Liver (tissue), 9 donors: Measurements from ENCODE around the gene PDP2. TPM values are rescaled to one million over a fixed set of nuclear protein-coding genes. Genes with fewer than 3 reads are reported as not detected.

Experiments used
- DNase-seq: peaks from one replicate; pipeline ENCODE4 v3.0.0-alpha.2; 2017; ENCODE audit warnings: low spot score
- H3K27ac ChIP-seq, 2 donors: one replicate each; pipeline ENCODE4 v1.7.0; 2013; ENCODE audit warnings: inconsistent platforms in 2 of 2, low read length in 2 of 2, control low read depth in 1 of 2, low read depth in 1 of 2, mild to moderate bottlenecking in 1 of 2
- H3K27me3 ChIP-seq, 4 donors: one replicate each; pipeline versions ENCODE4 v1.6.1 to v1.7.0; 2013; ENCODE audit warnings: low read length in 3 of 4, inconsistent platforms in 1 of 4, mild to moderate bottlenecking in 1 of 4, moderate library complexity in 1 of 4; ENCODE audit not compliant: control insufficient read depth in 4 of 4, insufficient read depth in 4 of 4
- H3K36me3 ChIP-seq, 4 donors: one replicate each; pipeline versions ENCODE4 v1.6.1 to v1.7.0; 2013; ENCODE audit warnings: low read length in 3 of 4, mild to moderate bottlenecking in 3 of 4, low read depth in 1 of 4, moderate library complexity in 1 of 4; ENCODE audit not compliant: control insufficient read depth in 4 of 4, insufficient read depth in 3 of 4
- H3K4me1 ChIP-seq, 4 donors: one replicate each; pipeline versions ENCODE4 v1.6.1 to v1.7.0; 2013; ENCODE audit warnings: low read length in 3 of 4, mild to moderate bottlenecking in 3 of 4, moderate library complexity in 1 of 4; ENCODE audit not compliant: control insufficient read depth in 4 of 4, insufficient read depth in 4 of 4
- H3K4me3 ChIP-seq, 3 donors: one replicate each; pipeline versions ENCODE4 v1.6.1 to v1.7.0; 2013; ENCODE audit warnings: low read length in 3 of 3, control low read depth in 1 of 3, low read depth in 1 of 3, mild to moderate bottlenecking in 1 of 3
- H3K9ac ChIP-seq, 2 donors: one replicate each; pipeline ENCODE4 v1.7.0; 2013; ENCODE audit warnings: low read length in 2 of 2, mild to moderate bottlenecking in 2 of 2, moderate library complexity in 2 of 2, control low read depth in 1 of 2, low read depth in 1 of 2
- H3K9me3 ChIP-seq, 4 donors: one replicate each; pipeline versions ENCODE4 v1.6.1 to v1.7.0; 2013; ENCODE audit warnings: low read length in 3 of 4; ENCODE audit not compliant: control insufficient read depth in 4 of 4
- ATF3 ChIP-seq: IDR thresholded peaks from 2 replicates; pipeline ENCODE4 v1.6.1; 2016; ENCODE audit warnings: antibody characterized with exemption
- CTCF ChIP-seq: fragments of 150-350 bp; IDR thresholded peaks from 2 replicates; pipeline ENCODE4 v1.5.1; 2017; ENCODE audit warnings: improper control_type of control experiment, low read depth, low read length; ENCODE audit not compliant: missing input control
- EGR1 ChIP-seq, 2 donors: IDR thresholded peaks; 2 replicates each; pipeline ENCODE4 v1.6.1; 2016 to 2018; ENCODE audit warnings: antibody characterized with exemption in 2 of 2, low read depth in 2 of 2
- FOXA1 ChIP-seq: IDR thresholded peaks from 2 replicates; pipeline ENCODE4 v1.6.1; 2016; ENCODE audit warnings: antibody characterized with exemption
- FOXA2 ChIP-seq: IDR thresholded peaks from 2 replicates; pipeline ENCODE4 v1.6.1; 2016; ENCODE audit warnings: antibody characterized with exemption
- GABPA ChIP-seq, 2 donors: IDR thresholded peaks in 1 of 2; conservative IDR thresholded peaks in 1 of 2; 2 replicates each; pipeline ENCODE4 v1.6.1; 2016; ENCODE audit warnings: antibody characterized with exemption in 2 of 2, mild to moderate bottlenecking in 1 of 2, moderate library complexity in 1 of 2
- HNF4A ChIP-seq, 2 donors: conservative IDR thresholded peaks; 2 replicates each; pipeline ENCODE4 v1.6.1; 2016; ENCODE audit warnings: antibody characterized with exemption in 2 of 2, mild to moderate bottlenecking in 2 of 2
- HNF4G ChIP-seq: IDR thresholded peaks from 2 replicates; pipeline ENCODE4 v1.6.1; 2016; ENCODE audit warnings: antibody characterized with exemption
- JUND ChIP-seq, 2 donors: IDR thresholded peaks; 2 replicates each; pipeline ENCODE4 v1.6.1; 2016; ENCODE audit warnings: antibody characterized with exemption in 2 of 2
- NR2F2 ChIP-seq: IDR thresholded peaks from 2 replicates; pipeline ENCODE4 v1.6.1; 2016; ENCODE audit warnings: antibody characterized with exemption
- RAD21 ChIP-seq, 2 donors: IDR thresholded peaks; 2 replicates each; pipeline ENCODE4 v1.6.1; 2016; ENCODE audit warnings: antibody characterized with exemption in 2 of 2, mild to moderate bottlenecking in 2 of 2
- RXRA ChIP-seq, 2 donors: IDR thresholded peaks; 2 replicates each; pipeline ENCODE4 v1.6.1; 2017 to 2018; ENCODE audit warnings: antibody characterized with exemption in 2 of 2, mild to moderate bottlenecking in 1 of 2
- TAF1 ChIP-seq: conservative IDR thresholded peaks from 2 replicates; pipeline ENCODE4 v1.6.1; 2016; ENCODE audit warnings: antibody characterized with exemption, mild to moderate bottlenecking
- YY1 ChIP-seq: IDR thresholded peaks from 2 replicates; pipeline ENCODE4 v1.6.1; 2016; ENCODE audit warnings: antibody characterized with exemption, mild to moderate bottlenecking
- ZBTB33 ChIP-seq: IDR thresholded peaks from 2 replicates; pipeline ENCODE4 v1.6.1; 2016; ENCODE audit warnings: antibody characterized with exemption
- WGBS: extraction: QIAGEN DNeasy Blood & Tissue Kit; methylation state at CpG from one replicate; pipeline ENCODE4 v1.1.7; 2013; 5-methylcytosine and 5-hydroxymethylcytosine counted together
- polyA plus RNA-seq, 2 donors: library from polyadenylated mRNA; stranded (reverse) in 1 of 2; unstranded in 1 of 2; fragments of 200-250 nt in 1 of 2; fragments of >200 nt in 1 of 2; fragmentation: Nextera tagmentation in 1 of 2; extraction: Ambion mirVana in 1 of 2; gene quantifications; one replicate each; pipeline versions ENCODE4 v1.2.1 to v1.2.3, GENCODE V29; 2013 to 2015
- total RNA-seq, 2 donors: library from RNA; depleted of rRNA; stranded (reverse); fragments of >200 nt; gene quantifications; one replicate each; pipeline ENCODE4 v1.2.3, GENCODE V29; 2014
- TF ChIP-seq, protein P1 (sequence below): IDR thresholded peaks from 2 replicates; pipeline ENCODE4 v1.6.1; 2016; ENCODE audit warnings: antibody characterized with exemption, mild to moderate bottlenecking
- TF ChIP-seq, protein P2 (sequence below): IDR thresholded peaks from 2 replicates; pipeline ENCODE4 v1.6.1; 2016; ENCODE audit warnings: antibody characterized with exemption
- donor health status: healthy.
- donor health status: healthy.
- donor health status: healthy.
- donor health status: healthy.
- donor health status: healthy.

The PDP2 gene
- total and polyA plus RNA-seq, 4 donors: 2.3 to 9.4 (median 6.1) TPM

GRCh38 chr16:66851166-66851964 is 28.9 kb upstream of the PDP2 start (continued):
- TF ChIP-seq, protein P1, sequence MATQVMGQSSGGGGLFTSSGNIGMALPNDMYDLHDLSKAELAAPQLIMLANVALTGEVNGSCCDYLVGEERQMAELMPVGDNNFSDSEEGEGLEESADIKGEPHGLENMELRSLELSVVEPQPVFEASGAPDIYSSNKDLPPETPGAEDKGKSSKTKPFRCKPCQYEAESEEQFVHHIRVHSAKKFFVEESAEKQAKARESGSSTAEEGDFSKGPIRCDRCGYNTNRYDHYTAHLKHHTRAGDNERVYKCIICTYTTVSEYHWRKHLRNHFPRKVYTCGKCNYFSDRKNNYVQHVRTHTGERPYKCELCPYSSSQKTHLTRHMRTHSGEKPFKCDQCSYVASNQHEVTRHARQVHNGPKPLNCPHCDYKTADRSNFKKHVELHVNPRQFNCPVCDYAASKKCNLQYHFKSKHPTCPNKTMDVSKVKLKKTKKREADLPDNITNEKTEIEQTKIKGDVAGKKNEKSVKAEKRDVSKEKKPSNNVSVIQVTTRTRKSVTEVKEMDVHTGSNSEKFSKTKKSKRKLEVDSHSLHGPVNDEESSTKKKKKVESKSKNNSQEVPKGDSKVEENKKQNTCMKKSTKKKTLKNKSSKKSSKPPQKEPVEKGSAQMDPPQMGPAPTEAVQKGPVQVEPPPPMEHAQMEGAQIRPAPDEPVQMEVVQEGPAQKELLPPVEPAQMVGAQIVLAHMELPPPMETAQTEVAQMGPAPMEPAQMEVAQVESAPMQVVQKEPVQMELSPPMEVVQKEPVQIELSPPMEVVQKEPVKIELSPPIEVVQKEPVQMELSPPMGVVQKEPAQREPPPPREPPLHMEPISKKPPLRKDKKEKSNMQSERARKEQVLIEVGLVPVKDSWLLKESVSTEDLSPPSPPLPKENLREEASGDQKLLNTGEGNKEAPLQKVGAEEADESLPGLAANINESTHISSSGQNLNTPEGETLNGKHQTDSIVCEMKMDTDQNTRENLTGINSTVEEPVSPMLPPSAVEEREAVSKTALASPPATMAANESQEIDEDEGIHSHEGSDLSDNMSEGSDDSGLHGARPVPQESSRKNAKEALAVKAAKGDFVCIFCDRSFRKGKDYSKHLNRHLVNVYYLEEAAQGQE: no peak

GRCh38 chr16:66853261-66854139 is 26.8 kb upstream of the PDP2 start:
- Histone ChIP-seq H3K27ac (no peak overlapping the region), H3K9ac (no peak overlapping the region), H3K27me3 (no peaks in the 10 kb centered on the region), H3K4me3 (no peak overlapping the region), H3K4me1 (no peaks in the 10 kb centered on the region), H3K9me3 (no peaks in the 10 kb centered on the region), H3K36me3 (no peaks in the 10 kb centered on the region)
- DNase-seq: no peak
- no peak for TF ChIP-seq YY1
- 76% methylated on average over 15 of the region's 15 CpGs for WGBS

GRCh38 chr16:66856184-66856730 is 24.1 kb upstream of the PDP2 start:
- WGBS: 91% methylated on average over 6 of the region's 6 CpGs
- Histone ChIP-seq H3K27me3 (no peaks in the 10 kb centered on the region), H3K9me3 (no peaks in the 10 kb centered on the region), H3K36me3 (no peaks in the 10 kb centered on the region), H3K9ac (no peak overlapping the region), H3K4me1 (no peaks in the 10 kb centered on the region), H3K27ac (no peak overlapping the region), H3K4me3 (no peak overlapping the region)
- DNase-seq: no peak
- TF ChIP-seq EGR1 (IDR thresholded peaks at IDR 0.05; ENCODE audit: low read depth in 2 of 2): no peak
- no peak for TF ChIP-seq FOXA1
- no peak for TF ChIP-seq GABPA (IDR thresholded peaks at IDR 0.05 in 1 of 2, conservative IDR thresholded peaks at IDR 0.05 in 1 of 2)
- TF ChIP-seq CTCF: no peak
- TF ChIP-seq RAD21 (IDR thresholded peaks at IDR 0.05): no peak
- TF ChIP-seq HNF4G: no peak
- TF ChIP-seq FOXA2: no peak
- no peak for TF ChIP-seq ATF3
- no peak for TF ChIP-seq YY1
- no peak for TF ChIP-seq NR2F2
- no peak for TF ChIP-seq RXRA (IDR thresholded peaks at IDR 0.05)
- TF ChIP-seq HNF4A (conservative IDR thresholded peaks at IDR 0.05): no peak
- no peak for TF ChIP-seq TAF1
- TF ChIP-seq JUND (IDR thresholded peaks at IDR 0.05): no peak
- TF ChIP-seq, protein P2, sequence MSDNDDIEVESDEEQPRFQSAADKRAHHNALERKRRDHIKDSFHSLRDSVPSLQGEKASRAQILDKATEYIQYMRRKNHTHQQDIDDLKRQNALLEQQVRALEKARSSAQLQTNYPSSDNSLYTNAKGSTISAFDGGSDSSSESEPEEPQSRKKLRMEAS: no peak
- TF ChIP-seq ZBTB33: no peak
